Endodermal cell (in vitro differentiated cells): Measurements from ENCODE around the gene STK4. TPM values are rescaled to one million over a fixed set of nuclear protein-coding genes. Genes with fewer than 3 reads are reported as not detected.

Source experiments
- DNase-seq: peaks from one replicate; pipeline ENCODE4 v3.0.0-alpha.2; 2017
- H3K27ac ChIP-seq: 2 replicates; pipeline ENCODE4 v1.5.1; 2013; ENCODE audit warnings: mild to moderate bottlenecking, low read depth, low read length, moderate library complexity
- H3K27me3 ChIP-seq: 2 replicates; pipeline ENCODE4 v1.6.1; 2013; ENCODE audit warnings: mild to moderate bottlenecking, low read length, moderate library complexity; ENCODE audit not compliant: insufficient read depth, control insufficient read depth, poor library complexity, severe bottlenecking
- H3K36me3 ChIP-seq: 2 replicates; pipeline ENCODE4 v1.7.0; 2013; ENCODE audit warnings: mild to moderate bottlenecking, low read length, moderate library complexity; ENCODE audit not compliant: control insufficient read depth, insufficient read depth
- H3K4me1 ChIP-seq: one replicate; pipeline ENCODE4 v1.7.0; 2013; ENCODE audit warnings: low read length; ENCODE audit not compliant: control insufficient read depth, insufficient read depth
- H3K4me3 ChIP-seq: 2 replicates; pipeline ENCODE4 v1.5.1; 2013; ENCODE audit warnings: mild to moderate bottlenecking, low read length, moderate library complexity
- H3K9ac ChIP-seq: 2 replicates; pipeline ENCODE4 v1.6.1; 2013; ENCODE audit warnings: mild to moderate bottlenecking, low read length, moderate library complexity; ENCODE audit not compliant: poor library complexity, severe bottlenecking; ENCODE audit errors: extremely low read depth
- H3K9me3 ChIP-seq: 2 replicates; pipeline ENCODE4 v1.6.1; 2013; ENCODE audit warnings: mild to moderate bottlenecking, low read length, moderate library complexity; ENCODE audit not compliant: control insufficient read depth
- H3K27ac Mint-ChIP-seq: 2 replicates; pipeline ENCODE4 v1.8.0; 2020; ENCODE audit warnings: mixed read lengths
- H3K27me3 Mint-ChIP-seq: 2 replicates; pipeline ENCODE4 v1.8.0; 2021; ENCODE audit warnings: mild to moderate bottlenecking, mixed read lengths; ENCODE audit not compliant: insufficient read depth
- H3K36me3 Mint-ChIP-seq: 2 replicates; pipeline ENCODE4 v1.8.0; 2020; ENCODE audit warnings: low read depth, mixed read lengths
- H3K4me1 Mint-ChIP-seq: 2 replicates; pipeline ENCODE4 v1.8.0; 2020; ENCODE audit warnings: mixed read lengths
- H3K4me3 Mint-ChIP-seq: 2 replicates; pipeline ENCODE4 v1.8.0; 2020; ENCODE audit warnings: mild to moderate bottlenecking, moderate library complexity, mixed read lengths
- H3K9me3 Mint-ChIP-seq: 2 replicates; pipeline ENCODE4 v1.8.0; 2020; ENCODE audit warnings: mild to moderate bottlenecking, mixed read lengths
- WGBS, 2 experiments: methylation state at CpG; one replicate each; pipeline versions ENCODE4 v1.1.5 to v1.1.7; 2013; ENCODE audit warnings: missing lambda C conversion rate in 2 of 2, mixed read lengths in 1 of 2; ENCODE audit not compliant: insufficient coverage in 1 of 2, insufficient read length in 1 of 2; 5-methylcytosine and 5-hydroxymethylcytosine counted together
- total RNA-seq, 2 donors: library from RNA; stranded (reverse); fragmentation: NEBNext Ultra II Directional in 1 of 2; extraction: Animal tissue kit (Norgen Biotek cat#: 25700) in 1 of 2; gene quantifications; 2 replicates in 1 of 2; 3 replicates in 1 of 2; pipeline ENCODE4 v1.2.1, GENCODE V29; 2021
- TF ChIP-seq, protein P1 (sequence below): fragments of 200-600 bp; sonication (generic); conservative IDR thresholded peaks from 2 replicates; pipeline ENCODE4 v1.5.0; 2021; ENCODE audit warnings: antibody characterized with exemption, mild to moderate bottlenecking

Gene STK4
- total RNA-seq, 2 donors from 2014 or later = 29.2 to 33.1 TPM

DNA sequence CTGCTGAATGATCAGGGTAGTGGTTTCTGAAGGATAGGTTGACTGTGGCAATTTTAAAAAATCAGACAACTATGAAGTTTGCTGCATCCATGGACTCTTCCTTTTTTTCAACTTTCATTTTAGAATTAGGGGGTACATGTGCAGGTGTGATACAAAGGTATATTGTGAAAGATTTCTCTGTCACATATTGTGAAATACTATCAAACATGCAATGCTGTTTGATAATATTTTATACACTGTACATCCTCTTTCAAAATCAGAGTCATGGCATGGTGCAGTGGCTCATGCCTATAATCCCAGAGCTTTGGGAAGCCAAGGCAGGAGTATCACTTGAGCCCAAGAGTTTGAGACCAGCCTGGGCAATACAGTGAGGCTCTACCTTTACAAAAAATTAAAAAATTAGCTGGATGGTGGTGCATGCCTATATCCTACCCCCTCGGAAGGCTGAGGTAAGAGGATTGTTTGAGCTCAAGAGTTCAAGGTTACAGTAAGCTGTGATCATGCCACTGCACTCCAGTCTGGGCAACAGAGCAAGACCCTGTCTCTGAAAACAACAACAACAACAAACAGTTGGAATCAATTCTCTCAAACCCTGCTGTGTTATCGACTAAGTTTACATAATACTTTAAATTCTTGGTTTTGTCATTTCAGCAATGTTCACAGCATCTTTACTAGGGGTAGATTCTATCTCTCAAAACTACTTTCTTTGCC, 153.4 kb downstream of the STK4 start:
- H3K4me3 Mint-ChIP-seq = no peak overlapping the region
- TF ChIP-seq, protein P1, sequence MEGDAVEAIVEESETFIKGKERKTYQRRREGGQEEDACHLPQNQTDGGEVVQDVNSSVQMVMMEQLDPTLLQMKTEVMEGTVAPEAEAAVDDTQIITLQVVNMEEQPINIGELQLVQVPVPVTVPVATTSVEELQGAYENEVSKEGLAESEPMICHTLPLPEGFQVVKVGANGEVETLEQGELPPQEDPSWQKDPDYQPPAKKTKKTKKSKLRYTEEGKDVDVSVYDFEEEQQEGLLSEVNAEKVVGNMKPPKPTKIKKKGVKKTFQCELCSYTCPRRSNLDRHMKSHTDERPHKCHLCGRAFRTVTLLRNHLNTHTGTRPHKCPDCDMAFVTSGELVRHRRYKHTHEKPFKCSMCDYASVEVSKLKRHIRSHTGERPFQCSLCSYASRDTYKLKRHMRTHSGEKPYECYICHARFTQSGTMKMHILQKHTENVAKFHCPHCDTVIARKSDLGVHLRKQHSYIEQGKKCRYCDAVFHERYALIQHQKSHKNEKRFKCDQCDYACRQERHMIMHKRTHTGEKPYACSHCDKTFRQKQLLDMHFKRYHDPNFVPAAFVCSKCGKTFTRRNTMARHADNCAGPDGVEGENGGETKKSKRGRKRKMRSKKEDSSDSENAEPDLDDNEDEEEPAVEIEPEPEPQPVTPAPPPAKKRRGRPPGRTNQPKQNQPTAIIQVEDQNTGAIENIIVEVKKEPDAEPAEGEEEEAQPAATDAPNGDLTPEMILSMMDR = no peak
- Histone ChIP-seq H3K27me3 (peaks cover 7% of the 10 kb centered on the region), H3K36me3 (no peaks in the 10 kb centered on the region), H3K4me1 (no peaks in the 10 kb centered on the region), H3K27ac (no peak overlapping the region), H3K9me3 (no peaks in the 10 kb centered on the region), H3K9ac (no peak overlapping the region), H3K4me3 (no peak overlapping the region)
- H3K4me1 Mint-ChIP-seq = no peaks in the 10 kb centered on the region
- H3K9me3 Mint-ChIP-seq = no peaks in the 10 kb centered on the region
- peaks cover 7% of the 10 kb centered on the region for H3K27me3 Mint-ChIP-seq
- no peak overlapping the region for H3K27ac Mint-ChIP-seq
- no peak for DNase-seq
- H3K36me3 Mint-ChIP-seq = no peaks in the 10 kb centered on the region
- 85 to 100% methylated on average over 1 to 2 of the region's 2 CpGs for WGBS, 2 experiments

DNA sequence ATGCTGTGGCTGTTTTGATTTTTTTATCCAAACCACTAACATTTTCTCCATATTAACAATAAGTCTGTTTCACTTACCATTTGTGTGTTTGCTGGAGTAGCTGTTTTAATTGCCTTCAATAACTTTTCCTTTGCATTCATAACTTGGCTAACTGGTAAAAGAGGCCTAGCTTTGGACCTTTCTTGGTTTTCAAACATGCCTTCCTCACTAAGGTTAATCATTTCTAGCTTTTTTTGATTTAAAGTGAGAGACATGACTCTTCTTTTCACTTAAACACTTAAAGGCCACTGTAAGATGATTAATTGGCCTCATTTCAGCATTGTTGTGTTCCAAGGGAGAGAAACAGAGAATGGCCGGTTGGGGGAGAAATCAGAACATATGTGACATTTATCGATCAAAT, 155.1 kb downstream of the STK4 start:
- Histone ChIP-seq H3K27me3 (peaks cover 13% of the 10 kb centered on the region), H3K36me3 (no peaks in the 10 kb centered on the region), H3K9ac (no peak overlapping the region), H3K27ac (no peak overlapping the region), H3K4me3 (no peak overlapping the region), H3K4me1 (no peaks in the 10 kb centered on the region), H3K9me3 (no peaks in the 10 kb centered on the region)
- Mint-ChIP-seq H3K4me1 (no peaks in the 10 kb centered on the region), H3K4me3 (no peak overlapping the region), H3K9me3 (no peaks in the 10 kb centered on the region), H3K27me3 (peaks cover 11% of the 10 kb centered on the region), H3K27ac (no peak overlapping the region), H3K36me3 (no peaks in the 10 kb centered on the region)
- 95 to 100% methylated on average over 1 to 2 of the region's 2 CpGs for WGBS, 2 experiments
- TF ChIP-seq, protein P1 = no peak
- no peak for DNase-seq

DNA sequence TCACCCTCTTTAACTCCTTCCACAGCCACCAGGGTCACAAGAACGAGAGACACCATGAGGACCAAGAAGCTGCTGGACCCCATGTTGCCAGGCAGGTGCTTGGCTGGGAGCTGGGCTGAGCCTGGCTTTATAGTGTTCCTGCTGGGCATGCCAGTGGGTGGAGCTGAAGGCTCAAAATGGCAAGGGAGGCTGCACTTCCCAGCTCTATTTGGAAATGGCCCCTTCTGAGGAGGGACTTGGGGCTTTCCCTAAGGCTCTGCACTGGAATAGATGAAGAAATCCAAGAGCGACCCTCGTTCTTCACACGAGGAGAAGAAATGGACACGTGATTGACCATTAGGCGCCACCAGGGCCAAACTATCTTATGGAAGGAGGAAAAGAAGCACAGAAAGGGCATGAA, 158.1 kb downstream of the STK4 start, which contains the start of gene WFDC12:
WFDC12 (minus strand) TSS at position 101 of the 400 bp plus-strand sequence; CDS start at position 83, 18 bp downstream.
- peaks cover 19% of the 10 kb centered on the region for H3K27me3 ChIP-seq
- Mint-ChIP-seq H3K4me1 (no peaks in the 10 kb centered on the region), H3K4me3 (no peak within 1 kb of the TSS), H3K27me3 (peaks cover 12% of the 10 kb centered on the region), H3K9me3 (no peaks in the 10 kb centered on the region), H3K27ac (no peak within 1 kb of the TSS), H3K36me3 (no peaks in the 10 kb centered on the region)
- no peaks in the 10 kb centered on the region for H3K4me1 ChIP-seq
- H3K36me3 ChIP-seq = no peaks in the 10 kb centered on the region
- no peak within 1 kb of the TSS for H3K9ac ChIP-seq
- no peaks in the 10 kb centered on the region for H3K9me3 ChIP-seq
- DNase-seq = no peak
- 91 to 95% methylated on average over 6 of the region's 6 CpGs for WGBS, 2 experiments
- no peak within 1 kb of the TSS for H3K4me3 ChIP-seq
- TF ChIP-seq, protein P1 = no peak
- no peak within 1 kb of the TSS for H3K27ac ChIP-seq
